ENCODE results near the gene NECAP2.

- TF ChIP-seq, protein P1, sequence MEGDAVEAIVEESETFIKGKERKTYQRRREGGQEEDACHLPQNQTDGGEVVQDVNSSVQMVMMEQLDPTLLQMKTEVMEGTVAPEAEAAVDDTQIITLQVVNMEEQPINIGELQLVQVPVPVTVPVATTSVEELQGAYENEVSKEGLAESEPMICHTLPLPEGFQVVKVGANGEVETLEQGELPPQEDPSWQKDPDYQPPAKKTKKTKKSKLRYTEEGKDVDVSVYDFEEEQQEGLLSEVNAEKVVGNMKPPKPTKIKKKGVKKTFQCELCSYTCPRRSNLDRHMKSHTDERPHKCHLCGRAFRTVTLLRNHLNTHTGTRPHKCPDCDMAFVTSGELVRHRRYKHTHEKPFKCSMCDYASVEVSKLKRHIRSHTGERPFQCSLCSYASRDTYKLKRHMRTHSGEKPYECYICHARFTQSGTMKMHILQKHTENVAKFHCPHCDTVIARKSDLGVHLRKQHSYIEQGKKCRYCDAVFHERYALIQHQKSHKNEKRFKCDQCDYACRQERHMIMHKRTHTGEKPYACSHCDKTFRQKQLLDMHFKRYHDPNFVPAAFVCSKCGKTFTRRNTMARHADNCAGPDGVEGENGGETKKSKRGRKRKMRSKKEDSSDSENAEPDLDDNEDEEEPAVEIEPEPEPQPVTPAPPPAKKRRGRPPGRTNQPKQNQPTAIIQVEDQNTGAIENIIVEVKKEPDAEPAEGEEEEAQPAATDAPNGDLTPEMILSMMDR (IDR thresholded peaks at IDR 0.05 in 8 of 11, conservative IDR thresholded peaks at IDR 0.05 in 3 of 11), result no peak
- TF ChIP-seq POLR2A (IDR thresholded peaks at IDR 0.05), result no peak
Measured at GRCh38 chr1:16436946-16437474, 3.5 kb upstream of the NECAP2 start, which contains the start of gene SPATA21.
